OCI-M2 (cell line): Measurements from ENCODE around the gene KLHL4.
"Not testable (repeated sequence)": the region's sequence is repeated elsewhere in the genome, so short reads cannot be mapped to it uniquely, and the experiment has no call there.

Experiments used
- DNase-seq: peaks from one replicate; lab custom pipeline; 2025; ENCODE audit not compliant: unreplicated experiment; lab: John Stamatoyannopoulos, UW

Gene KLHL4, protein sequence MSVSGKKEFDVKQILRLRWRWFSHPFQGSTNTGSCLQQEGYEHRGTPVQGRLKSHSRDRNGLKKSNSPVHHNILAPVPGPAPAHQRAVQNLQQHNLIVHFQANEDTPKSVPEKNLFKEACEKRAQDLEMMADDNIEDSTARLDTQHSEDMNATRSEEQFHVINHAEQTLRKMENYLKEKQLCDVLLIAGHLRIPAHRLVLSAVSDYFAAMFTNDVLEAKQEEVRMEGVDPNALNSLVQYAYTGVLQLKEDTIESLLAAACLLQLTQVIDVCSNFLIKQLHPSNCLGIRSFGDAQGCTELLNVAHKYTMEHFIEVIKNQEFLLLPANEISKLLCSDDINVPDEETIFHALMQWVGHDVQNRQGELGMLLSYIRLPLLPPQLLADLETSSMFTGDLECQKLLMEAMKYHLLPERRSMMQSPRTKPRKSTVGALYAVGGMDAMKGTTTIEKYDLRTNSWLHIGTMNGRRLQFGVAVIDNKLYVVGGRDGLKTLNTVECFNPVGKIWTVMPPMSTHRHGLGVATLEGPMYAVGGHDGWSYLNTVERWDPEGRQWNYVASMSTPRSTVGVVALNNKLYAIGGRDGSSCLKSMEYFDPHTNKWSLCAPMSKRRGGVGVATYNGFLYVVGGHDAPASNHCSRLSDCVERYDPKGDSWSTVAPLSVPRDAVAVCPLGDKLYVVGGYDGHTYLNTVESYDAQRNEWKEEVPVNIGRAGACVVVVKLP

DNA sequence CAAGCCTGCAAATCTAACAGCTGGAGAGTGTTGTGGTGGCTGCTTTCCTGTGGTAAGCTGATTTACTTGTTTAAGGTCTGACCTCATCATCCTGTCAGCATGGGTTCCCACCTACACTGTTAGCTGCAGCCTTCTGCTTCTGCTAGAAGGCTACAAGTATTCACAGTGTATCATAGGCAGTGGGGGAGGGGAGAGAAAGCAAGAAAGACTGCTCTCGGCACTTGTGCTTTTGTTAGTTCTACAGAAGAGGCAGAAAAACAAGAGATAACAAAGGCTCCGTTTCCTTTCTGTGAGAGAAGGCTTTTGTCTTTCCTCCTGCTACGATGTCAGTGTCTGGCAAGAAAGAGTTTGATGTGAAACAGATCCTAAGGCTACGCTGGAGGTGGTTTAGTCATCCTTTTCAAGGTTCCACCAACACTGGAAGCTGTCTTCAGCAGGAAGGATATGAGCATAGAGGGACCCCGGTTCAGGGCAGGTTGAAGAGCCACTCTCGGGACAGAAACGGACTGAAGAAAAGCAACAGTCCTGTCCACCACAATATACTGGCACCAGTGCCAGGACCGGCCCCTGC lies at the start of gene KLHL4:
KLHL4 (plus strand) TSS at position 232 of the 571 bp plus-strand sequence; CDS start at position 324, 92 bp downstream.
- no peak for DNase-seq

GRCh38 chrX:87468941-87469340 lies 48.7 kb upstream of the KLHL4 start:
- no peak for DNase-seq

DNA sequence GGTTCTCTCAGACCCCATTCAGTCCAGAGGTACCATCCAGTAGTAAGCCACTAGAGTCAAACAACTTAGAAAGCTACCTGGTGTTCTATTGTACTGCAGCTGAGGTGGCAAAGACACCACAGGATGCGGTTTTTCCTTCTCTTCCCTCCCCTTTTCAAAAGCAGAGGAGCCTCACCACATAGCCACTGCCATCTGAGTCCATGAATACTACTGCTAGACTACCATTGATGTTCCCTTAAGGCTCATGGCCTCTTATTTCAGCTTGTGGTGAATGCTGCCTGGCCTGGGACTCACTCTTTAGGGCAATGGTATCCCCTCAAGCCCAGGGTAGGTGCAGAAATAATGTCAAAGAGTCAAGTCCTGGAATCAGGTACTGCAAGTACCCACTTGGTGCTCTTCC lies 41.8 kb upstream of the KLHL4 start:
- DNase-seq = no peak

DNA sequence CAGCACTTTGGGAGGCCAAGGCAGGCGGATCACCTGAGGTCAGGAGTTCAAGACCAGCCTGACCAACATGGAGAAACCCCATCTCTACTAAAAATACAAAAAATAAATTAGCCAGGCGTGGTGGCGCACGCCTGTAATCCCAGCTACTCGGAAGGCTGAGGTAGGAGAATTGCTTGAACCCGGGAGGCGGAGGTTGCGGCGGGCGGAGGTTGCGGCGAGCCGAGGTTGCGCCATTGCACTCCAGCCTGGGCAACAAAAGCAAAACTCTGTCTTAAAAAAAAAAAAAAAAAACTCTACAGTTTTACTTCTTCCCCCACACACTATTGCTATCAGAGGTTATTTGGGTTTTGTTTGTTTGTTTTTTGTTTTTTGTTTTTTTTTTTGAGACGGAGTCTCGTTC lies 38.9 kb upstream of the KLHL4 start:
- DNase-seq = not testable (repeated sequence)

- DNase-seq = no peak
These were observed 28.5 kb upstream of the KLHL4 start for GRCh38 chrX:87489071-87489470.

- DNase-seq = no peak
These were observed 1.8 kb upstream of the KLHL4 start for GRCh38 chrX:87515836-87516235.

DNA sequence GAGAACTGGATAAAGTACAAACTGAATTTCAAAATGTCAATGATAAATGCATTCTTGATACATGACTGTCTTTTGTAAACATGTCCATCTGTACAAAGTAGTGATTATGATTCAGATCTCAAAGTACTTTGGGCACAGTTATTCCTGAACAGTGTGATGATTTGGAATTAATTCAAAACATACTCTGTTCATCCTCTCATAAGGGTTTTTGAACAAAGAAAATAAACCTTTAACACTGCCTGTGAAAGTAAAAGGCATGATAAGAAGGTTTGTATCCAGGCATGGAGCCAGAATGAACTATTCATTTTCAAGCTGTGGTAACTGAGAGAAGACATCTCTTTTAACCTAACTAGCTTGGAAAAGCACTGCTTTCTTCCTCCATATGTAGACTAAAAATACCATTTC lies 883 bp upstream of the KLHL4 start:
- DNase-seq = no peak

DNA sequence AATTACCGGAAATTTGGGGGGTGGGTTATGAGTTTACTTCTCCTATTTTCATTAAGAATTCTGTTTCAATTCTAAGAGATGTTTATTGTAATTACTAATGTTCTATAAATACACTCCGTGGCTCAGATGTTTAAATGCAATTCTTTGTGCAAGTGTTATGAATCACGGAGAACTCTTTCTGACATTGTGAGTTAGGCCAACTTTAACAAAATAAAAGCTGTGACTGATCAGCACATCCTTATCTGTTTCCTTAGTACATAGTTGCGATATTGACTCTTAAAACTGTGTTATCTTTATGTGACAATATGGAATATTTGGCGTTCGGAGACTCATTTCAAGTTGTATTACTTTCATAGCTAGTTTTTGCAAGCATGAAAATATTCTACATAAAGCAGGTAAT lies 902 bp downstream of the KLHL4 start:
- no peak for DNase-seq

- DNase-seq = no peak
These were observed 8.2 kb downstream of the KLHL4 start for GRCh38 chrX:87525771-87526229.

DNA sequence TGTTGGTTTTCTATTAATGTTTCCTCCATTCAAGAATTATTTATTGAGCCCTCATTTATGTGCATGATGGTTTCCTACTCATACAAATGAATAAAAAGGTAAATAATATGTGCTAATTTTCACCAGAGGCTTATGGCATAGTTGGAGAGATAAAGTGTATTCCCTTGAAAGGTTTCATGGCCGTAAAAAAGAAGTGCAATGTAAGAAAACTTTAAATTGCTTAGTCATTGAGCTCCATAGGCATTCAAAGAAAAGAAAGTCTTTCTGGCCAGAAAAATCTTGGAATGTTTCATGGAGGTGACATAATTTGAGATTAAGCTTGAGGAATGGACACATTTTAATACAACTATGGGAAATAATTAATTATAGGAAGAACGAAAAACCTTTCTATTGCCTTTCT lies 8.7 kb downstream of the KLHL4 start:
- no peak for DNase-seq

GRCh38 chrX:87528487-87528886 lies 10.9 kb downstream of the KLHL4 start:
- no peak for DNase-seq

- DNase-seq = no peak
These were observed 54.4 kb downstream of the KLHL4 start for GRCh38 chrX:87571964-87572363.

- no peak for DNase-seq
These were observed 55.3 kb downstream of the KLHL4 start for GRCh38 chrX:87572901-87573300.

- DNase-seq = no peak
These were observed 61.4 kb downstream of the KLHL4 start for GRCh38 chrX:87578978-87579377.

DNA sequence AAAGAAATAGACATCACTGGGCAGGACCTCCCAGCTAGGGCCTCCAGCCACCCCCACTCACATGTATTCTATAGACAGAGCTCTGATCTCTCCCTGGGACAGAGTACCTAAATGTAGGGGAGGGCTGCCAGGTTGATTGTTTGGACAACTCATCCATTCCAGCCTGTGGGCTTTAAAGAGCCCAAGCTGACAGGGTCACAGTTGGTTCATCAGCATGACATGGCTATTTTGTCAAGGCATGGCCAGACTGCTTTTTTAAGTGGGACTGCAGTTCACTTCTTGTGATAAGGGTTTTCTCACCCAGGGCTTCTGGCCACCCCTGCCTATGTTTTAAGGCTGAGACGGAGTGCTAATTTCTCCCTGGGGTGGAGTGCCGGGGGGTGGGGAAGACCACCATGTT lies 63.3 kb downstream of the KLHL4 start:
- no peak for DNase-seq

DNA sequence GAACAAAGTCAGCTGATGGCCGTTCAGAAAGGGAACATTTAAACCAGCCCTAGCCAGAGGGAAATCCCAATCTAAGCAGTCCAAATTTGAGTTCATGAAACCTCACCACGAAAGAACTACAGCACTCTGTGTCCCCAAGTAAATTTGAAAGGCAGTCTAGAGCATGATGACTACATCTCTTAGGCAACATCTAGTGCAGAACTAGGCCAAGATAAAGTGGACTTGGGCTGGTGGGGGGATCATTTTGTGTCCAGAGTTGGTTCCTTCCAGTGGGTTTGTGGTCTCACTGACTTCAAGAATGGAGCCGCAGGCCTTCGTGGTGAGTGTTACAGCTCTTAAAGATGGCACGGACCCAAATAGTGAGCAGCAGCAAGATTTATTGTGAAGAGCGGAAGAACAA lies 64.9 kb downstream of the KLHL4 start:
- no peak for DNase-seq

- no peak for DNase-seq
These were observed 66.1 kb downstream of the KLHL4 start for GRCh38 chrX:87583679-87584078.

- DNase-seq = no peak
These were observed 98.8 kb downstream of the KLHL4 start for GRCh38 chrX:87616371-87616770.

GRCh38 chrX:87621697-87622096 lies 104.1 kb downstream of the KLHL4 start:
- no peak for DNase-seq

DNA sequence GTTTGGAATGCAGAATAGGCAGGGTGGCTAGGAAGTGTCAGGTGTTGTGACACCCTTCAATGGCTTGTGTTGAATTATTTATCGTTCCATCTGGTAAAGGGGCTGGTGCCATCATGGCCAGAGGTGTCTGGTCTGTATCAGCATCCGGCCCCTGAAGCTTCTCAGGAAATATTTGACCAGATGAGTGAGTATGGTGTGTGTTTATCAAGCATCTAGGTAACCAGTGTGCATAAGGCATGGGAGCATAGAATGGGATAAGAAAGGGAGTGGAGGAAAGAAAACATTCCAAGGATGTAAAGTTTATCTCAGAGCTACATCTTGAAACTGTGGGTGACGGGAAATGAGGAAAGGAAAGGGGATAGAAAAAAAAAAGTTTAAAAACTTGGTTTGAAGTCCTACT lies 109.4 kb downstream of the KLHL4 start:
- DNase-seq = no peak

GRCh38 chrX:87634361-87634760 lies 116.8 kb downstream of the KLHL4 start:
- DNase-seq = no peak

DNA sequence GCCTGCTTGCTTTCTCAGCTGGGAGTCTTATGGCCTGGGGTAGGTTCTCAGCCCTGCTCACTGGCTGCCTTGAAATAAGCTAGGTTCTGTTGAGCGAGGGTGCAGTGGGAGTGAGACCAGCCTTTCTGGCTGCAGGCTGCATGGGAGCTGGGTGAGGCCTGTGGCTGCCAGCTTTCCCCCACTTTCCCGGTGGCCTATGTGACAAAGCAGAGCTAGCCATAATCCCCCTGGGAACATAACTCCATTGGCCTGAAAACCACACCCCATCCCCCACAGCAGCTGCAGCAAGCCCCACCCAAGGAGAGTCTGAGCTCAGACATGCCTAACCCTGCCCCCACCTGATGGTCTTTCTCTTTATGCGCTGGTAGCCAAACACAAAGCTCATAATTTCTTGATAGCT lies 118.9 kb downstream of the KLHL4 start:
- no peak for DNase-seq
